GM12878 (cell line): Measurements from ENCODE around the gene C17orf107.

Experiments
- MXI1 ChIP-seq: fragments of 150-350 bp; IDR thresholded peaks from 2 replicates; pipeline ENCODE4 v1.6.1; 2011; ENCODE audit warnings: low read depth, mild to moderate bottlenecking, inconsistent platforms, low read length, improper control_type of control experiment
- POLR2AphosphoS2 ChIP-seq: IDR thresholded peaks from 2 replicates; pipeline ENCODE4 v1.6.1; 2011; ENCODE audit warnings: low read depth, mild to moderate bottlenecking, low read length, improper control_type of control experiment, moderate library complexity
- RAD21 ChIP-seq: IDR thresholded peaks from 2 replicates; pipeline ENCODE4 v1.6.1; 2011; ENCODE audit warnings: mild to moderate bottlenecking, low read depth, low read length, moderate library complexity; ENCODE audit not compliant: insufficient read depth
- SRF ChIP-seq, 2 experiments: IDR thresholded peaks; 2 replicates each; pipeline ENCODE4 v1.6.1; 2011; ENCODE audit warnings: low read depth in 2 of 2, low read length in 2 of 2, mild to moderate bottlenecking in 1 of 2, moderate library complexity in 1 of 2
- TF ChIP-seq, protein P1 (sequence below), 3 experiments: IDR thresholded peaks in 2 of 3; conservative IDR thresholded peaks in 1 of 3; 2 replicates each; pipeline ENCODE4 v1.5.1; 2011; ENCODE audit warnings: low read depth in 3 of 3, low read length in 3 of 3, mild to moderate bottlenecking in 3 of 3, control low read depth in 2 of 3, moderate library complexity in 2 of 3, inconsistent platforms in 1 of 3, mixed read lengths in 1 of 3; ENCODE audit not compliant: control insufficient read depth in 2 of 3, insufficient read depth in 1 of 3; ENCODE audit errors: extremely low read depth in 1 of 3

DNA sequence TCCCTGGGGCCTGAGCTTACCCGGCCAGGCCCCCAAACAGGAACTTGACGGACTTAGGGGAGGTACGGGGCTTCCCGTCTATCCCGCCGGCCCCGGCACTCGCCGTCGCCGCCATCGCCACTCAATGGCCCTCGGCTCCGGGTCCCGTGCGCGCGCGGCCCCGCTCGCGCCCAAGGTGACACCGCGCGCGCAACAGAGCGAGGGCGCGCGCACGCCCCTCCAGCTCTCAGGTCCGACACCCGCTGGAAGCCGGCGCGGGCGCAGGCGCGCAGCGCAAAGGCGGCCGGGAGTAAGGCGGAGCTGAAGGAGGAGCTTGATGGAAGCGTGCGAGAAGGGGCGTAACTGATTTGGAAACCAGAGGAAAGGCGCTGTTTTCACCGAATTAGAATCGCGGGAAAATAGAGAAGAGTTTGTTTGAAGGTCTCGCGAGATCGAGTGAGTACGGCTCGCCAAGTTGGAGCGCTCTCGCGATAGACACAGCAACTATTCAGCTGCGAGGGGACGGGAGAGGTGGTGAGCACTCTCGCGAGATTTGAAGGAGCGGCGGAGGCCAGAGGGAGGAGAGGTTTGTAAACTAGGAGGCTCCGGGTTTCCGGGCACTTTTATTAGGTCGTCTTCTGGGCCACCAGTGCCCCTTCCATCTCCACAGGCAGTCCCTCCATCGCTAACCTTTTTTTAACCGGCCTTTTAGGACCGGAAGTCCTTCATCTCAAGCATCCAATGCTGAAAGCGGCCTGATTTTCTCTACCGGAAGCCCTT lies 40.6 kb downstream of the C17orf107 start, which contains the start of the genes RNF167 and SLC25A11:
- TF ChIP-seq, protein P1, sequence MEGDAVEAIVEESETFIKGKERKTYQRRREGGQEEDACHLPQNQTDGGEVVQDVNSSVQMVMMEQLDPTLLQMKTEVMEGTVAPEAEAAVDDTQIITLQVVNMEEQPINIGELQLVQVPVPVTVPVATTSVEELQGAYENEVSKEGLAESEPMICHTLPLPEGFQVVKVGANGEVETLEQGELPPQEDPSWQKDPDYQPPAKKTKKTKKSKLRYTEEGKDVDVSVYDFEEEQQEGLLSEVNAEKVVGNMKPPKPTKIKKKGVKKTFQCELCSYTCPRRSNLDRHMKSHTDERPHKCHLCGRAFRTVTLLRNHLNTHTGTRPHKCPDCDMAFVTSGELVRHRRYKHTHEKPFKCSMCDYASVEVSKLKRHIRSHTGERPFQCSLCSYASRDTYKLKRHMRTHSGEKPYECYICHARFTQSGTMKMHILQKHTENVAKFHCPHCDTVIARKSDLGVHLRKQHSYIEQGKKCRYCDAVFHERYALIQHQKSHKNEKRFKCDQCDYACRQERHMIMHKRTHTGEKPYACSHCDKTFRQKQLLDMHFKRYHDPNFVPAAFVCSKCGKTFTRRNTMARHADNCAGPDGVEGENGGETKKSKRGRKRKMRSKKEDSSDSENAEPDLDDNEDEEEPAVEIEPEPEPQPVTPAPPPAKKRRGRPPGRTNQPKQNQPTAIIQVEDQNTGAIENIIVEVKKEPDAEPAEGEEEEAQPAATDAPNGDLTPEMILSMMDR (IDR thresholded peaks at IDR 0.05 in 2 of 3, conservative IDR thresholded peaks at IDR 0.05 in 1 of 3; ENCODE audit: control insufficient read depth in 2 of 3, extremely low read depth in 1 of 3, insufficient read depth in 1 of 3, low read depth in 3 of 3, low read length in 3 of 3), result no peak
- TF ChIP-seq RAD21 (no peak), SRF (IDR thresholded peaks at IDR 0.05; ENCODE audit: low read depth in 2 of 2, low read length in 2 of 2) (no peak), POLR2AphosphoS2 (peak; percentile 71; the same call in 1 of the 2 replicates), MXI1 (peak; percentile 89)
